ENCODE results near the gene FAS. TPM values are rescaled to one million over a fixed set of nuclear protein-coding genes. Genes with fewer than 3 reads are reported as not detected.
A peak's percentile ranks its signal among the peaks of the same experiment; 100 is the strongest.
"Not testable (repeated sequence)": the region's sequence is repeated elsewhere in the genome, so short reads cannot be mapped to it uniquely, and the experiment has no call there.

The FAS gene
- total RNA-seq, 2 donors from 2014 or later, result 41.1 to 43.1 TPM

GRCh38 chr10:89007129-89007893 lies 16.7 kb downstream of the FAS start:
- H3K4me3 ChIP-seq, result no peak overlapping the region
- H3K27me3 ChIP-seq, result no peaks in the 10 kb centered on the region
- no peak for DNase-seq
- H3K27ac ChIP-seq, result peak overlapping the region; percentile 67
- no peaks in the 10 kb centered on the region for H3K9me3 ChIP-seq
- no peak for TF ChIP-seq CTCF (IDR thresholded peaks at IDR 0.05)
- intact Hi-C loops (cut with DNase I), result no loop called here
- no peaks in the 10 kb centered on the region for H3K4me1 ChIP-seq
- H3K9ac ChIP-seq (ENCODE audit: low read depth in 2 of 2, low read length in 2 of 2), result peak overlapping the region in 1 of 2 donors; percentile 16
- no peaks in the 10 kb centered on the region for H3K36me3 ChIP-seq

- H3K36me3 ChIP-seq; H3K9me3 ChIP-seq; H3K4me3 ChIP-seq; DNase-seq; H3K27ac ChIP-seq; H3K4me1 ChIP-seq; H3K9ac ChIP-seq (ENCODE audit: low read depth in 2 of 2, low read length in 2 of 2); intact Hi-C loops (cut with DNase I); H3K27me3 ChIP-seq: not testable (repeated sequence)
Observed at GRCh38 chr10:89018700-89019346, 28.2 kb downstream of the FAS start.

GRCh38 chr10:89019569-89020327 lies 29.1 kb downstream of the FAS start:
- Histone ChIP-seq H3K9ac (ENCODE audit: low read depth in 2 of 2, low read length in 2 of 2) (no peak overlapping the region), H3K4me3 (no peak overlapping the region), H3K36me3 (no peaks in the 10 kb centered on the region), H3K27ac (no peak overlapping the region), H3K4me1 (no peaks in the 10 kb centered on the region), H3K9me3 (no peaks in the 10 kb centered on the region), H3K27me3 (no peaks in the 10 kb centered on the region)
- intact Hi-C loops (cut with DNase I), result no loop called here
- DNase-seq, result no peak
- no peak for TF ChIP-seq CTCF (IDR thresholded peaks at IDR 0.05)

GRCh38 chr10:89021526-89021925 lies 30.9 kb downstream of the FAS start:
- H3K4me3 ChIP-seq; H3K9ac ChIP-seq (ENCODE audit: low read depth in 2 of 2, low read length in 2 of 2); intact Hi-C loops (cut with DNase I); DNase-seq; H3K36me3 ChIP-seq; H3K9me3 ChIP-seq; H3K4me1 ChIP-seq; H3K27me3 ChIP-seq; H3K27ac ChIP-seq: not testable (repeated sequence)

GRCh38 chr10:89022734-89023133 lies 32.1 kb downstream of the FAS start:
- intact Hi-C loops (cut with DNase I), result no loop called here
- Histone ChIP-seq H3K27me3 (no peaks in the 10 kb centered on the region), H3K27ac (no peak overlapping the region), H3K9ac (ENCODE audit: low read depth in 2 of 2, low read length in 2 of 2) (no peak overlapping the region), H3K9me3 (no peaks in the 10 kb centered on the region), H3K4me1 (no peaks in the 10 kb centered on the region), H3K36me3 (no peaks in the 10 kb centered on the region), H3K4me3 (no peak overlapping the region)
- no peak for DNase-seq
- no peak for TF ChIP-seq CTCF (IDR thresholded peaks at IDR 0.05)

- no peaks in the 10 kb centered on the region for H3K4me1 ChIP-seq
- no peak for TF ChIP-seq CTCF (IDR thresholded peaks at IDR 0.05)
- DNase-seq, result no peak
- no peaks in the 10 kb centered on the region for H3K9me3 ChIP-seq
- H3K27me3 ChIP-seq, result no peaks in the 10 kb centered on the region
- H3K27ac ChIP-seq, result no peak overlapping the region
- intact Hi-C loops (cut with DNase I), result no loop called here
- no peak overlapping the region for H3K4me3 ChIP-seq
- H3K9ac ChIP-seq (ENCODE audit: low read depth in 2 of 2, low read length in 2 of 2), result no peak overlapping the region
- H3K36me3 ChIP-seq, result no peaks in the 10 kb centered on the region
Observed at GRCh38 chr10:89025453-89025852, 34.9 kb downstream of the FAS start.

Measured in colonic mucosa (tissue), 4 donors.